RWPE2 (cell line): ENCODE data around the gene ADGRG6.
A peak's percentile ranks its signal among the peaks of the same experiment; 100 is the strongest.

Experiments
- ATAC-seq: fragments of 200-7000 bp; cut with Tn5 transposase; 3 replicates; pipeline ENCODE4 v1.9.1; 2021; ENCODE audit warnings: low read depth
- DNase-seq: peaks from one replicate; pipeline ENCODE4 v3.0.0-alpha.2; 2020; ENCODE audit warnings: low spot score
- H3K27ac ChIP-seq: fragments of 450-650 bp; 2 replicates; pipeline ENCODE4 v1.5.1; 2017; ENCODE audit warnings: mild to moderate bottlenecking; ENCODE audit not compliant: poor library complexity, severe bottlenecking
- H3K27me3 ChIP-seq: fragments of 250-450 bp; sonication (Bioruptor Pico); 2 replicates; pipeline ENCODE4 v1.5.1; 2021; ENCODE audit warnings: mild to moderate bottlenecking, moderate library complexity; ENCODE audit not compliant: insufficient read depth, poor library complexity, severe bottlenecking
- H3K36me3 ChIP-seq: fragments of 250-450 bp; sonication (Bioruptor Pico); 2 replicates; pipeline ENCODE4 v1.5.1; 2020; ENCODE audit warnings: low read depth, mild to moderate bottlenecking, moderate library complexity
- H3K4me1 ChIP-seq: fragments of 250-450 bp; sonication (Bioruptor Pico); 2 replicates; pipeline ENCODE4 v1.5.1; 2021; ENCODE audit warnings: mild to moderate bottlenecking, moderate library complexity; ENCODE audit not compliant: insufficient read depth, poor library complexity, severe bottlenecking
- H3K4me3 ChIP-seq: fragments of 250-450 bp; sonication (Bioruptor Pico); 2 replicates; pipeline ENCODE4 v1.5.1; 2021; ENCODE audit warnings: mild to moderate bottlenecking, moderate library complexity; ENCODE audit not compliant: severe bottlenecking
- H3K9me3 ChIP-seq: fragments of 250-450 bp; sonication (Bioruptor Pico); 2 replicates; pipeline ENCODE4 v1.5.1; 2021; ENCODE audit warnings: mild to moderate bottlenecking, moderate library complexity; ENCODE audit not compliant: severe bottlenecking
- TF ChIP-seq, protein P1 (sequence below): fragments of 450-650 bp; IDR thresholded peaks from one replicate; pipeline ENCODE4 v1.5.1; 2017; ENCODE audit warnings: mild to moderate bottlenecking, moderate library complexity; ENCODE audit not compliant: poor library complexity, severe bottlenecking

Gene ADGRG6

GRCh38 chr6:142367061-142367460, 65.3 kb downstream of the ADGRG6 start:
- no peak for ATAC-seq

GRCh38 chr6:142367501-142368018, 65.8 kb downstream of the ADGRG6 start:
- no peaks in the 10 kb centered on the region for H3K27me3 ChIP-seq
- ATAC-seq: no peak
- H3K27ac ChIP-seq: no peak overlapping the region

More at GRCh38 chr6:142367061-142367460, 65.3 kb downstream of the ADGRG6 start:
- Histone ChIP-seq H3K27me3 (no peaks in the 10 kb centered on the region), H3K27ac (no peak overlapping the region), H3K4me3 (no peak overlapping the region), H3K9me3 (no peaks in the 10 kb centered on the region), H3K36me3 (peaks cover 8% of the 10 kb centered on the region), H3K4me1 (peaks cover 5% of the 10 kb centered on the region)
- DNase-seq: no peak
- TF ChIP-seq, protein P1, sequence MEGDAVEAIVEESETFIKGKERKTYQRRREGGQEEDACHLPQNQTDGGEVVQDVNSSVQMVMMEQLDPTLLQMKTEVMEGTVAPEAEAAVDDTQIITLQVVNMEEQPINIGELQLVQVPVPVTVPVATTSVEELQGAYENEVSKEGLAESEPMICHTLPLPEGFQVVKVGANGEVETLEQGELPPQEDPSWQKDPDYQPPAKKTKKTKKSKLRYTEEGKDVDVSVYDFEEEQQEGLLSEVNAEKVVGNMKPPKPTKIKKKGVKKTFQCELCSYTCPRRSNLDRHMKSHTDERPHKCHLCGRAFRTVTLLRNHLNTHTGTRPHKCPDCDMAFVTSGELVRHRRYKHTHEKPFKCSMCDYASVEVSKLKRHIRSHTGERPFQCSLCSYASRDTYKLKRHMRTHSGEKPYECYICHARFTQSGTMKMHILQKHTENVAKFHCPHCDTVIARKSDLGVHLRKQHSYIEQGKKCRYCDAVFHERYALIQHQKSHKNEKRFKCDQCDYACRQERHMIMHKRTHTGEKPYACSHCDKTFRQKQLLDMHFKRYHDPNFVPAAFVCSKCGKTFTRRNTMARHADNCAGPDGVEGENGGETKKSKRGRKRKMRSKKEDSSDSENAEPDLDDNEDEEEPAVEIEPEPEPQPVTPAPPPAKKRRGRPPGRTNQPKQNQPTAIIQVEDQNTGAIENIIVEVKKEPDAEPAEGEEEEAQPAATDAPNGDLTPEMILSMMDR: no peak

DNA sequence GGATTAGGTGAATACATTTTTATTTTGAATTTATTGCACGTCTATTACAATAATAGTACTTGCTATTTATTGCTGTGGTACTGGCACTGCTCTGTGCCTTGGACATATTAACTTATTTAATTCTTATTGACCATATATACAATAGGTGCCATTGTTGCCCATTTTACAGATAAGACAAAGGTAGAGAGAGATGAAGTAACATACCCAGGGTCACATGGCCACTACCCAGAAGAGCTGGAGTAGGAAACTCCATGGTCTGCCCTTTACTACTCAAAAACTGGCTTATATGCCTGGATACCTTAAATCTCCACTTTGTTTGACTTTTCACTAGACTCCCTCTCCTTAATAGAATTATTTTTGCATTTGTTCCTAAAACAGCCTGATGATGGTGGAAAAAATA, 67.5 kb downstream of the ADGRG6 start:
- Histone ChIP-seq H3K36me3 (peaks cover 12% of the 10 kb centered on the region), H3K27ac (no peak overlapping the region), H3K4me3 (no peak overlapping the region), H3K4me1 (peaks cover 24% of the 10 kb centered on the region), H3K9me3 (no peaks in the 10 kb centered on the region), H3K27me3 (no peaks in the 10 kb centered on the region)
- DNase-seq (no peak), ATAC-seq (no peak)
- TF ChIP-seq, protein P1: no peak

More at GRCh38 chr6:142367501-142368018, 65.8 kb downstream of the ADGRG6 start:
- Histone ChIP-seq H3K9me3 (no peaks in the 10 kb centered on the region), H3K36me3 (peaks cover 8% of the 10 kb centered on the region), H3K4me3 (no peak overlapping the region), H3K4me1 (peaks cover 10% of the 10 kb centered on the region)
- DNase-seq: no peak
- TF ChIP-seq, protein P1: no peak

DNA sequence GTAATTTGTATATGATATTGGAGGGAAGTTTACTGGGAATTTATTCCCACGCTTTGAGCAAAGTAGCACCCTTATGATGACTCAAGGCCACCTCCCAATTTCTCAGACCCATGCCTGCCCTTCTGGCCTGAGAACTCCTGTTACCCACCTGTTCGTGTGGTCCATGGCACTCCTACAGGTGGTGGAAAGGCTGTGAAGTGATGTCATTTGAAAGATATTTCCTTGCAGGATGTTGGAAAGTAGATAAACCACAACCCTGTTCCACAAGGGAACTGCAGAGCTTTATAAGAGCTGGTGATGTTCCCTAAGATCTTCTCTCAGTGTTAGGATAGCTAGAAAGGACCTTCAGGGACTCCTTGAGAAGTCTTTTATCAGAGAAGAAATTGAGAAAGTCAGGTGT, 70.5 kb downstream of the ADGRG6 start:
- Histone ChIP-seq H3K4me3 (no peak overlapping the region), H3K9me3 (no peaks in the 10 kb centered on the region), H3K4me1 (peaks cover 55% of the 10 kb centered on the region), H3K36me3 (peaks cover 12% of the 10 kb centered on the region), H3K27me3 (no peaks in the 10 kb centered on the region), H3K27ac (peak overlapping the region; percentile 98)
- peak; percentile 75 for ATAC-seq
- peak; percentile 89 for DNase-seq
- TF ChIP-seq, protein P1: peak; percentile 20

DNA sequence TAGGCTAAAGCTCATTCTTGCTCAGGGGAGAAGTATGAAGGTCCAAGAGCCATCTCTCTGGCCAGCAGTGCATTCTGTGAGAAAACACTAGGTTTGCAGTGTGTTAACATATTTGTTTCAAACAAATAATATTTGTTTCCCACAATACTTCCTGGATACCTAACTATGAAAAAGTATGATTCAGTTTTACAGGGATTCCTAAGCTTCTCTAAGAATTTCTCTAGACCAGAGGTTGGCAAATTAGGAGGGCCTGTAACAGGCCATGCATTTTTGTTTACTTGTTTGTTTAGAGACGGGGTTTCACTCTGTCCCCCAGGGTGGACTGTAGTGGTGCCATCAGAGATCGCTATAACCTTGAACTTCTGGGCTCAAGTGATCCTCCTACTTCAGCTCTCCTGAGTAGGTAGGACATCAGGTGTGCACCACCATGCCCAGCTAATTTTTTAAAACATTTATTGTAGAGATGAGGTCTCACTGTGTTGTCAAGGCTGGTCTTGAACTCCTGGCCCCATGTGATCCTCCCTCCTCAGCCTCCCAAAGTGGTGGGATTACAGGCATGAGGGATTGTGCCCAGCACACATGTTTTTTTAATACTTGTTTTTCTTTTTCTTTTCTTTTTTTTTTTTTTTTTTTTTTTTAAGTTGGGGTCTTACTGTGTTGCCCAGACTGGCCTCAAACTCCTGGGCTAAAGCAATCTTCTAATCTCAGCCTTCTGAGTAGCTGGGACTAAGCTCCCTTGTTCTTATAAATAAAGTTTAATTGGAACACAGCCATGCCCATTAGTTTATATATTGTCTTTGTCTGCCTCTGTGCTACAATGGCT, 71.7 kb downstream of the ADGRG6 start:
- Histone ChIP-seq H3K4me3 (no peak overlapping the region), H3K4me1 (peaks cover 66% of the 10 kb centered on the region), H3K27me3 (no peaks in the 10 kb centered on the region), H3K27ac (peak overlapping the region; percentile 98), H3K9me3 (no peaks in the 10 kb centered on the region), H3K36me3 (peaks cover 12% of the 10 kb centered on the region)
- DNase-seq (no peak), ATAC-seq (no peak)
- TF ChIP-seq, protein P1: no peak
